Right atrium auricular region (tissue), 2 donors: ENCODE measurements around the gene INPP5B. TPM values are rescaled to one million over a fixed set of nuclear protein-coding genes. Genes with fewer than 3 reads are reported as not detected.

Experiments used
- DNase-seq: peaks from one replicate; pipeline ENCODE4 v3.0.0-alpha.2; 2019; ENCODE audit warnings: low spot score
- H3K27ac ChIP-seq, 2 donors: fragments of 200-600 bp; sonication (generic); 1 replicate in 1 of 2; 2 replicates in 1 of 2; pipeline ENCODE4 v1.5.1; 2016 to 2019
- H3K27me3 ChIP-seq, 2 donors: fragments of 200-600 bp; sonication (generic); one replicate each; pipeline versions ENCODE4 v1.5.1 to v1.6.0; 2017 to 2019
- H3K36me3 ChIP-seq: fragments of 200-600 bp; sonication (generic); one replicate; pipeline ENCODE4 v1.5.1; 2016
- H3K4me1 ChIP-seq, 2 donors: fragments of 200-600 bp; sonication (generic); one replicate each; pipeline versions ENCODE4 v1.5.1 to v1.6.0; 2017 to 2019
- H3K4me3 ChIP-seq, 2 donors: fragments of 200-600 bp; sonication (generic); 1 replicate in 1 of 2; 2 replicates in 1 of 2; pipeline ENCODE4 v1.5.1; 2017 to 2019; ENCODE audit warnings: mild to moderate bottlenecking in 1 of 2, moderate library complexity in 1 of 2
- H3K9me3 ChIP-seq, 2 donors: fragments of 200-600 bp; sonication (generic); one replicate each; pipeline ENCODE4 v1.5.1; 2019
- CTCF ChIP-seq, 2 donors: fragments of 200-600 bp; sonication (generic); IDR thresholded peaks; one replicate each; pipeline ENCODE4 v1.5.1; 2019; ENCODE audit warnings: antibody characterized with exemption in 2 of 2
- total RNA-seq, 2 donors: library from RNA; depleted of rRNA; stranded (reverse); fragments of >200 nt; gene quantifications; one replicate each; pipeline ENCODE4 v1.1.0, GENCODE V29; 2016

Gene INPP5B
- total RNA-seq, 2 donors from 2014 or later: 13.2 to 16.7 TPM

- no peaks in the 10 kb centered on the region for H3K9me3 ChIP-seq
- DNase-seq: no peak
- no peak overlapping the region for H3K27ac ChIP-seq
- no peak for TF ChIP-seq CTCF (IDR thresholded peaks at IDR 0.05)
- H3K4me1 ChIP-seq: peaks cover 0 to 21% of the 10 kb centered on the region in 2 donors
- H3K27me3 ChIP-seq: no peaks in the 10 kb centered on the region
- H3K36me3 ChIP-seq: no peaks in the 10 kb centered on the region
- H3K4me3 ChIP-seq: no peak overlapping the region
Measured at GRCh38 chr1:37846647-37847339, 100.1 kb downstream of the INPP5B start.

GRCh38 chr1:37845786-37846185, 101.1 kb downstream of the INPP5B start:
- TF ChIP-seq CTCF (IDR thresholded peaks at IDR 0.05): no peak
- H3K27ac ChIP-seq: no peak overlapping the region

GRCh38 chr1:37845049-37845646, 101.7 kb downstream of the INPP5B start:
- Histone ChIP-seq H3K4me1 (peaks cover 0 to 13% of the 10 kb centered on the region in 2 donors), H3K4me3 (no peak overlapping the region), H3K27me3 (no peaks in the 10 kb centered on the region), H3K36me3 (no peaks in the 10 kb centered on the region), H3K9me3 (no peaks in the 10 kb centered on the region), H3K27ac (no peak overlapping the region)
- TF ChIP-seq CTCF (IDR thresholded peaks at IDR 0.05): no peak
- no peak for DNase-seq

More at GRCh38 chr1:37845786-37846185, 101.1 kb downstream of the INPP5B start:
- Histone ChIP-seq H3K27me3 (no peaks in the 10 kb centered on the region), H3K9me3 (no peaks in the 10 kb centered on the region), H3K4me3 (no peak overlapping the region), H3K4me1 (peaks cover 0 to 19% of the 10 kb centered on the region in 2 donors), H3K36me3 (no peaks in the 10 kb centered on the region)
- DNase-seq: no peak

- no peaks in the 10 kb centered on the region for H3K9me3 ChIP-seq
Measured at GRCh38 chr1:37844536-37844935, 102.3 kb downstream of the INPP5B start.

GRCh38 chr1:37841652-37842051, 105.2 kb downstream of the INPP5B start:
- H3K36me3 ChIP-seq: peaks cover 33% of the 10 kb centered on the region
- H3K27ac ChIP-seq: no peak overlapping the region

More at GRCh38 chr1:37844536-37844935, 102.3 kb downstream of the INPP5B start:
- H3K4me1 ChIP-seq: peaks cover 0 to 13% of the 10 kb centered on the region in 2 donors
- TF ChIP-seq CTCF (IDR thresholded peaks at IDR 0.05): no peak
- H3K27ac ChIP-seq: no peak overlapping the region
- no peak for DNase-seq
- H3K36me3 ChIP-seq: peaks cover 5% of the 10 kb centered on the region
- no peak overlapping the region for H3K4me3 ChIP-seq
- H3K27me3 ChIP-seq: no peaks in the 10 kb centered on the region

More at GRCh38 chr1:37841652-37842051, 105.2 kb downstream of the INPP5B start:
- no peak for DNase-seq
- Histone ChIP-seq H3K27me3 (no peaks in the 10 kb centered on the region), H3K4me3 (no peak overlapping the region), H3K4me1 (peaks cover 0 to 8% of the 10 kb centered on the region in 2 donors), H3K9me3 (no peaks in the 10 kb centered on the region)
- no peak for TF ChIP-seq CTCF (IDR thresholded peaks at IDR 0.05)
